ENCODE data around the gene TMEM184C. TPM values are rescaled to one million over a fixed set of nuclear protein-coding genes. Genes with fewer than 3 reads are reported as not detected.

Gene TMEM184C
- total RNA-seq, 4 donors from 2014 or later: 15.4 to 22.1 (median 16.6) TPM

DNA sequence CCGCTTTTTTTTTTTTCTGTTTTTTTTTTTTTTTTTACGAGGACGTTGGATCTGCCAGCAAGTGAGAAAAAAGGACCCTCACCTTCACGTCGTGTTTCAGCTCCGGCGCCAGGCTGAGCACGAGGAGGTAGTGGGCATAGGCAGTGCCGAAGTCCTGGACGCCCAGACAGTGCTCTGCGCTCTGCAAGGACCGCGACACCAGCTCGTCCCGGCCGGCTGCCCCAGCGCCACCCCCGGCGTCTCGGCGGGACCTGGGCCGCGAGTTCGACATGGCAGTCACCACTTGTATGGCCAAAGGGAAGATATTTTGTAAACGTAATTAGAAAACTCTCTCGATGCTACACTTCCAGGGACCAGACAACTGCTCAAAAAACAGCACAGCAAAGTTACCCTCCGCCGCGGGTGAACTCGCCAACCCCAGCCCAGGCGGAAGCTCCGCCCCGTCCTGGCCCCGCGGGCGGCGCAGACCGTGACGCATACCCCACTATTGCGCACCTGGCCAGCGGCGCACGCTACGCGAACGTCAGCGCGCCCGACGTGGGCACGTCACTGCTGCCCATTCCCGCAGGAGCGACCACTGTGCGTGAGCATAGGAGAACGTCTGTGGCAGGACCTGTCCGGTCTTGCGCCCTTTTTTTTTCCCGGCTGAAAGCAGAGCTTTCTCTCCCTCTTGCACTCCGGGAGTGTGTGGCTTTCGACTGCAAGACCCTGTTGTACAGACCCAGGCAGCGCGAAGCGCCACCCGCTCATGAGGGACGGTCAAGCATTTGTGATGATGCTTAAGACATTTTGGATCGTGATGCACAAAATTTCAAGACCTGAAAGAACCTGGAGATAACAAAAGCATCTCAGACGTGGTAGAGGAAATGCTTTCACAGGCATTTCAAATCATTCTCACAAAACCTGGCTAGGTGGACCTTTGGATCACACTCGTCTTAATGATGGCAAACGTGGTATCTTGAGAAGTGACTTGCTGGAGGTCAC lies 66.8 kb downstream of the TMEM184C start, which contains the start of gene PRMT9:
PRMT9 (minus strand) TSS at position 447 of the 984 bp plus-strand sequence; CDS start at position 271, 176 bp downstream.
- 1% methylated on average over 35 of the region's 69 CpGs for WGBS
- intact Hi-C loops (cut with DNase I): no loop called here

DNA sequence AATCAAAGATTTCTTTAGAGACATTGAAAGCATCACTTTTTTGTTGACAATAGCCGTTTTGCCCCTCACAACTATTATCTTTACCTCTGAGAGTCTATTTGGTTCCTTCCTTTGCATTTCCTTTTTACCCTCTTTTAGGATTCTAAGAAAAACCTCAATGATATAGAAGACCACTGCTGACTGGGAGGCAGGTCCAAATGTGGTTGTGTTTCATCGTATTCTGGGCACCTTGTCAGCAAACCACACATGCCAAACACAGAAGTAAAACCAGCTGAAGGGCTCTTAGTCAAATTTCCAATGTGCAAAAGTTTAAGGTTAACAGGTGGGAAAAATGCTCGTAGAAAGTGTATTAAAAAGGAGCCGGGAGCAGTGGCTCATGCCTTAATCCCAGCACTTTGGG lies 71.9 kb downstream of the TMEM184C start:
- H3K27ac ChIP-seq (replicated peaks in 1 of 4): no peak overlapping the region
- TF ChIP-seq, protein P1, sequence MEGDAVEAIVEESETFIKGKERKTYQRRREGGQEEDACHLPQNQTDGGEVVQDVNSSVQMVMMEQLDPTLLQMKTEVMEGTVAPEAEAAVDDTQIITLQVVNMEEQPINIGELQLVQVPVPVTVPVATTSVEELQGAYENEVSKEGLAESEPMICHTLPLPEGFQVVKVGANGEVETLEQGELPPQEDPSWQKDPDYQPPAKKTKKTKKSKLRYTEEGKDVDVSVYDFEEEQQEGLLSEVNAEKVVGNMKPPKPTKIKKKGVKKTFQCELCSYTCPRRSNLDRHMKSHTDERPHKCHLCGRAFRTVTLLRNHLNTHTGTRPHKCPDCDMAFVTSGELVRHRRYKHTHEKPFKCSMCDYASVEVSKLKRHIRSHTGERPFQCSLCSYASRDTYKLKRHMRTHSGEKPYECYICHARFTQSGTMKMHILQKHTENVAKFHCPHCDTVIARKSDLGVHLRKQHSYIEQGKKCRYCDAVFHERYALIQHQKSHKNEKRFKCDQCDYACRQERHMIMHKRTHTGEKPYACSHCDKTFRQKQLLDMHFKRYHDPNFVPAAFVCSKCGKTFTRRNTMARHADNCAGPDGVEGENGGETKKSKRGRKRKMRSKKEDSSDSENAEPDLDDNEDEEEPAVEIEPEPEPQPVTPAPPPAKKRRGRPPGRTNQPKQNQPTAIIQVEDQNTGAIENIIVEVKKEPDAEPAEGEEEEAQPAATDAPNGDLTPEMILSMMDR (IDR thresholded peaks at IDR 0.05): no peak
- no peak for TF ChIP-seq EP300 (IDR thresholded peaks at IDR 0.05)
- TF ChIP-seq POLR2AphosphoS5 (IDR thresholded peaks at IDR 0.05): no peak
- TF ChIP-seq POLR2A (IDR thresholded peaks at IDR 0.05; ENCODE audit: low read depth): no peak
- no peak overlapping the region for H3K4me3 ChIP-seq
- H3K36me3 ChIP-seq: no peaks in the 10 kb centered on the region
- H3K4me1 ChIP-seq: peaks cover 0 to 6% (median 5%) of the 10 kb centered on the region in 4 donors
- H3K9me3 ChIP-seq: no peaks in the 10 kb centered on the region
- no peak for DNase-seq (ENCODE audit: extremely low spot score)
- no peaks in the 10 kb centered on the region for H3K27me3 ChIP-seq
- WGBS: 62% methylated on average over 4 of the region's 4 CpGs
- intact Hi-C loops (cut with DNase I): no loop called here

More for the DNA sequence above, 66.8 kb downstream of the TMEM184C start, which contains the start of gene PRMT9:
- H3K27ac ChIP-seq (replicated peaks in 1 of 4): peak within 1 kb of the TSS; percentile 87 to 91 (median 88)
- no peaks in the 10 kb centered on the region for H3K9me3 ChIP-seq
- peak; percentile 96 for DNase-seq (ENCODE audit: extremely low spot score)
- peaks cover 3 to 25% (median 19%) of the 10 kb centered on the region in 4 donors for H3K4me1 ChIP-seq
- TF ChIP-seq POLR2A (IDR thresholded peaks at IDR 0.05; ENCODE audit: low read depth) (peak; percentile 73), EP300 (IDR thresholded peaks at IDR 0.05) (peak; percentile 97), POLR2AphosphoS5 (IDR thresholded peaks at IDR 0.05) (peak; percentile 99)
- TF ChIP-seq, protein P1 (IDR thresholded peaks at IDR 0.05): no peak
- no peaks in the 10 kb centered on the region for H3K27me3 ChIP-seq
- peaks cover 0 to 9% (median 4%) of the 10 kb centered on the region in 4 donors for H3K36me3 ChIP-seq
- peak within 1 kb of the TSS; percentile 76 to 82 (median 80) for H3K4me3 ChIP-seq

DNA sequence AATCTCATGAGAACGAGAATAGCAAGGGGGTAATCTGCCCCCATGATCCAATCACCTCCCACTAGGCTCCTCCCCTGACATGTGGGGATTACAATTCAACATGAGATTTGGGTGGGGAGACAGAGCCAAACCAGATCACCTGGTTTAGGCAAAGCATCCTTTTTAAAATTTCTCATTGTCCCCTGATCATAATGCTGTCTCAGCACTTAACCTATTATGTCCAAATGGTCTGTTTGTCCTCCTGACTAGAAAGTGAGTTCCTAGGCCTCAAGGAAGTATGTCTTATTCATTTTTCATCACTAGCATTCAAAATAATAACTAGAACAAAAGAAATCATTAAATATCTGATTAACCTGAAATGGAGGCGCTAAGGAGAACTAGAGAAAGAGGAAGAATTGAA lies 74.6 kb downstream of the TMEM184C start:
- Histone ChIP-seq H3K4me1 (no peaks in the 10 kb centered on the region), H3K27ac (replicated peaks in 1 of 4) (no peak overlapping the region), H3K4me3 (no peak overlapping the region), H3K36me3 (no peaks in the 10 kb centered on the region), H3K9me3 (no peaks in the 10 kb centered on the region), H3K27me3 (no peaks in the 10 kb centered on the region)
- TF ChIP-seq, protein P1 (IDR thresholded peaks at IDR 0.05): no peak
- no peak for DNase-seq (ENCODE audit: extremely low spot score)
- intact Hi-C loops (cut with DNase I): no loop called here
- 84% methylated on average over 2 of the region's 2 CpGs for WGBS

DNA sequence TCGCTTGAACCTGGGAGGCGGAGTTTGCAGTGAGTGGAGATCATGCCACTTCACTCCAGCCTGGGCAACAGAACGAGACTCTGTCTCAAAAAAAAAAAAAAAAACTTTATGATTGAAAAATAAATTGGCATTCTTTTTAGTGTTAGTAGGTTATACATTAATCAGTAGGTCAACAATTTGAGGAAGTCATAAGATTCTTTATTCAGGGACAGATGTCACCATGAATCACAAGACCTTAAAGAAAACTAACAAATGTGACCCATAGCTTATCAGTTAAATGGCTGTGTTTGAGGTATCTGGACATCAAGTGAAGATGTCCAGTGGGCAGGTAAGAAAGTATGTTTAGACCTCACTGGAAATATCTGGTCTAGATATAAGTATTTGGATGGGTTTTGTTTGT lies 76.0 kb downstream of the TMEM184C start:
- Histone ChIP-seq H3K27ac (replicated peaks in 1 of 4) (no peak overlapping the region), H3K4me1 (no peaks in the 10 kb centered on the region), H3K27me3 (no peaks in the 10 kb centered on the region), H3K9me3 (no peaks in the 10 kb centered on the region), H3K4me3 (no peak overlapping the region), H3K36me3 (no peaks in the 10 kb centered on the region)
- WGBS: 91% methylated on average over 3 of the region's 3 CpGs
- no peak for TF ChIP-seq POLR2A (IDR thresholded peaks at IDR 0.05; ENCODE audit: low read depth)
- no peak for TF ChIP-seq EP300 (IDR thresholded peaks at IDR 0.05)
- TF ChIP-seq, protein P1 (IDR thresholded peaks at IDR 0.05): no peak
- no peak for TF ChIP-seq POLR2AphosphoS5 (IDR thresholded peaks at IDR 0.05)
- intact Hi-C loops (cut with DNase I): no loop called here
- DNase-seq (ENCODE audit: extremely low spot score): no peak

Measured in esophagus muscularis mucosa (tissue), 4 donors.